ENCODE data around the gene CD99. TPM values are rescaled to one million over a fixed set of nuclear protein-coding genes. Genes with fewer than 3 reads are reported as not detected.

Gene CD99
- total and polyA plus RNA-seq, 2 experiments from 2014 or later, result 28.5 to 43.1 TPM

GRCh38 chrX:2788980-2789379 is 97.9 kb downstream of the CD99 start:
- Histone ChIP-seq H3K36me3 (ENCODE audit: insufficient read depth) (no peaks in the 10 kb centered on the region), H3K4me3 (no peak overlapping the region), H3K27me3 (ENCODE audit: insufficient read depth) (no peaks in the 10 kb centered on the region), H3K4me2 (no peak overlapping the region), H4K20me1 (replicated peaks; ENCODE audit: insufficient read depth) (no peaks in the 10 kb centered on the region), H3K9me2 (ENCODE audit: insufficient read depth) (no peaks in the 10 kb centered on the region), H3K79me2 (replicated peaks; ENCODE audit: insufficient read depth) (no peaks in the 10 kb centered on the region), H3F3A (replicated peaks; ENCODE audit: low read depth) (no peaks in the 10 kb centered on the region), H3K27ac (ENCODE audit: low read depth) (no peak overlapping the region), H2AFZ (no peak overlapping the region), H3K4me1 (ENCODE audit: insufficient read depth) (peaks cover 6% of the 10 kb centered on the region)
- Mint-ChIP-seq H3K36me3 (ENCODE audit: low read depth) (no peaks in the 10 kb centered on the region), H3K27me3 (ENCODE audit: insufficient read depth, low read depth, poor library complexity) (peaks cover 3% of the 10 kb centered on the region), H3K9me3 (no peaks in the 10 kb centered on the region; the same call in 1 of the 3 replicates), H3K27ac (no peak overlapping the region), H3K4me1 (peaks cover 28% of the 10 kb centered on the region), H3K4me3 (no peak overlapping the region)
- TF ChIP-seq EZH2phosphoT487 (IDR thresholded peaks at IDR 0.05; ENCODE audit: unreplicated experiment) (no peak), ZNF331 (CRISPR knock-in tag; IDR thresholded peaks at IDR 0.05; ENCODE audit: low read depth) (no peak), ETS1 (IDR thresholded peaks at IDR 0.05) (no peak)
- DNase-seq (ENCODE audit: low spot score) (no peak), ATAC-seq (no peak)

GRCh38 chrX:2789569-2789968 is 98.5 kb downstream of the CD99 start:
- Histone ChIP-seq H3F3A (replicated peaks; ENCODE audit: low read depth) (no peaks in the 10 kb centered on the region), H3K9me2 (ENCODE audit: insufficient read depth) (no peaks in the 10 kb centered on the region), H3K79me2 (replicated peaks; ENCODE audit: insufficient read depth) (no peaks in the 10 kb centered on the region), H3K36me3 (ENCODE audit: insufficient read depth) (no peaks in the 10 kb centered on the region), H3K27ac (ENCODE audit: low read depth) (no peak overlapping the region), H3K4me2 (no peak overlapping the region), H2AFZ (no peak overlapping the region), H3K4me3 (no peak overlapping the region), H3K4me1 (ENCODE audit: insufficient read depth) (peaks cover 6% of the 10 kb centered on the region), H3K27me3 (ENCODE audit: insufficient read depth) (no peaks in the 10 kb centered on the region), H4K20me1 (replicated peaks; ENCODE audit: insufficient read depth) (no peaks in the 10 kb centered on the region)
- ATAC-seq, result no peak
- H3K4me1 Mint-ChIP-seq, result peaks cover 32% of the 10 kb centered on the region
- peaks cover 4% of the 10 kb centered on the region for H3K27me3 Mint-ChIP-seq (ENCODE audit: insufficient read depth, low read depth, poor library complexity)
- no peaks in the 10 kb centered on the region; the same call in 2 of the 3 replicates for H3K9me3 Mint-ChIP-seq
- no peak overlapping the region for H3K4me3 Mint-ChIP-seq
- no peak for TF ChIP-seq EZH2phosphoT487 (IDR thresholded peaks at IDR 0.05; ENCODE audit: unreplicated experiment)
- TF ChIP-seq NANOG (IDR thresholded peaks at IDR 0.05; ENCODE audit: borderline replicate concordance), result no peak
- no peak for TF ChIP-seq JUNB (IDR thresholded peaks at IDR 0.05; ENCODE audit: unreplicated experiment)
- no peak overlapping the region for H3K27ac Mint-ChIP-seq
- H3K36me3 Mint-ChIP-seq (ENCODE audit: low read depth), result no peaks in the 10 kb centered on the region
- DNase-seq (ENCODE audit: low spot score), result no peak

Other genes starting within 250 kb of the CD99 start
- gene DHRSX, start 190.3 kb upstream of the CD99 start, total RNA-seq (2014; rRNA removed; shearing (Covaris generic)), result 18.5 and 33.9 TPM in 2 replicates
- gene DHRSX, start 190.3 kb upstream of the CD99 start, polyA plus RNA-seq (2016; fragmentation: Nextera tagmentation; extraction: Ambion mirVana), result 43.0 and 44.3 TPM in 2 replicates
- 43.8 and 45.0 TPM in 2 replicates for gene ZBED1, start 190.3 kb upstream of the CD99 start, total RNA-seq (2014; rRNA removed; shearing (Covaris generic))
- 16.1 and 16.4 TPM in 2 replicates for gene ZBED1, start 190.3 kb upstream of the CD99 start, polyA plus RNA-seq (2016; fragmentation: Nextera tagmentation; extraction: Ambion mirVana)
- 0.28 and 0.97 TPM in 2 replicates for gene XG, start 60.7 kb downstream of the CD99 start, total RNA-seq (2014; rRNA removed; shearing (Covaris generic))
- 0.40 and 0.60 TPM in 2 replicates for gene XG, start 60.7 kb downstream of the CD99 start, polyA plus RNA-seq (2016; fragmentation: Nextera tagmentation; extraction: Ambion mirVana)
- gene GYG2, start 137.6 kb downstream of the CD99 start, total RNA-seq (2014; rRNA removed; shearing (Covaris generic)), result 47.0 and 63.8 TPM in 2 replicates
- gene GYG2, start 137.6 kb downstream of the CD99 start, polyA plus RNA-seq (2016; fragmentation: Nextera tagmentation; extraction: Ambion mirVana), result 15.6 and 17.6 TPM in 2 replicates
- gene ARSD, start 238.0 kb downstream of the CD99 start, total RNA-seq (2014; rRNA removed; shearing (Covaris generic)), result 1.7 and 2.1 TPM in 2 replicates
- 0.90 and 1.3 TPM in 2 replicates for gene ARSD, start 238.0 kb downstream of the CD99 start, polyA plus RNA-seq (2016; fragmentation: Nextera tagmentation; extraction: Ambion mirVana)